HG03469 (cell line): ENCODE results near the gene ADAMTS14.

Experiments
- ATAC-seq: cut with Tn5 transposase; IDR thresholded peaks from one replicate; pipeline ENCODE4 v1.9.1; 2021; ENCODE audit warnings: mild to moderate bottlenecking, moderate library complexity, moderate number of reproducible peaks; ENCODE audit not compliant: unreplicated experiment

ADAMTS14 gene

DNA sequence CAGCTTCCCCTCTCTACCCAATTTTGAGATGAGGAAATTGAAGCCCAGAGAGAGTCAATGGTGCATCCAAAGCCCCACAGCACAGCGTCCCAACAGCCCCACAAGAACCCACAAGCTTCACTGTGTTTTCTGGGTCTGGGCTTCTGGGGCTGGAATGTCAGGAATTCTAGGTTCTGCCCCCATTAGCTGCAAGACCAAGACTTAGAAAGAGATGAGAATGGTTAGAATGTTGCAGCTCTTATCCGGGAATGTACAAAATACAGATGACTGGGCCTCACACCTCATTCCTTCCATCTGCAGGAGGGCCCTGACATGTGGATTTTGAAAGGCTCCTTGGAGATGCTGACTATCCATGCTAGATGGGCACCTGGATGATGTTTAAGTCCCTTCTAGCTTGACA, 137.4 kb downstream of the ADAMTS14 start:
- no peak for ATAC-seq

DNA sequence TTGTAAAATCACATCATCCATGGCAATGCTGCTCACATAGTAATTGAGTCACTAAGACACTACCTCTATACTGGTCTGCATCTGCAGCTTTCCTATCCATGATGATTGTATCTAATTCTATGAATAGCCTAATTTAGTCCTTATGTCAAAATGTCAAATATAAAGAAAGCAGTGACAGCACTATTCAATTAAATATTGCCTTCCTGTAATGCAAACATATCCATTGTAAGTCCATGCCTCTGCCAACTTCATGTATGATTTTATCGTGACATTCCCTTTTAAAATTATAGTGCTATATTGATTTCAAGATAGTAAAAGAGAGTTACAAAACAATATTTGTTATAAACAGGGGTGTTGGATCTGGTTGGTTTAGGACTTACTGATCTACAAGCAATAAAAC, 138.7 kb downstream of the ADAMTS14 start:
- no peak for ATAC-seq

DNA sequence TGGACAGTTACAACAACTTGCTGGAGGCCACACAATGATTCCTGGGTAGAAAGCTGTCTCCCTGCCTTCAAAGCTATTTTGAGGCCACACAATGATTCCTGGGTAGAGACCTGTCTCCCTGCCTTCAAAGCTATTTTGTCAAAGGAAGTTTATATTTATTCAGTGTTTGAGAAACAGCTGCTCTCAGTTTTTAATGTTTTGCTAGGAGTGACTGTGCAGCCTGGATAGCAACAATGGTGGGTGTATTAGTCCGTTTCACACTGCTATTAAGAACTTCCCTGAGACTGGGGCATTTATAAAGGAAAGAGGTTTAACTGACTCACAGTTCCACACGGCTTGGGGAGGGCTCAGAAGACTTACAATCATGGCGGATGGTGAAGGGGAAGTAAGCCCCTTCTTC, 139.6 kb downstream of the ADAMTS14 start:
- no peak for ATAC-seq
